ENCODE data around the gene LRRC25. TPM values are rescaled to one million over a fixed set of nuclear protein-coding genes. Genes with fewer than 3 reads are reported as not detected.

LRRC25 gene
- total RNA-seq, 1 experiment from 2014 or later, result not detected

GRCh38 chr19:18446145-18446810 is 48.9 kb upstream of the LRRC25 start:
- Mint-ChIP-seq H3K36me3 (ENCODE audit: insufficient read depth, unreplicated experiment) (peaks cover 59% of the 10 kb centered on the region), H3K9me3 (ENCODE audit: unreplicated experiment) (peaks cover 10% of the 10 kb centered on the region), H3K4me3 (ENCODE audit: unreplicated experiment) (peak overlapping the region; percentile 20), H3K4me1 (ENCODE audit: low read depth, unreplicated experiment) (peaks cover 19% of the 10 kb centered on the region), H3K27ac (ENCODE audit: unreplicated experiment) (peak overlapping the region; percentile 73), H3K27me3 (ENCODE audit: insufficient read depth, unreplicated experiment) (no peaks in the 10 kb centered on the region)
- Histone ChIP-seq H3K27me3 (replicated peaks; ENCODE audit: control insufficient read depth, insufficient read depth, low read length) (no peaks in the 10 kb centered on the region), H3K9me3 (no peaks in the 10 kb centered on the region), H3K4me1 (peaks cover 18% of the 10 kb centered on the region), H3K36me3 (ENCODE audit: control insufficient read depth, insufficient read depth, low read length) (peaks cover 2% of the 10 kb centered on the region; the same call in 1 of the 2 replicates), H3K4me3 (ENCODE audit: low read depth, low read length) (no peak overlapping the region)
- peak in 1 of 2 experiments; percentile 39 for DNase-seq
- no peak for TF ChIP-seq CTCF (IDR thresholded peaks at IDR 0.05; ENCODE audit: insufficient read depth in 1 of 2, low read depth in 1 of 2, low read length in 1 of 2, severe bottlenecking in 1 of 2, unreplicated experiment in 1 of 2)
- intact Hi-C loops (cut with micrococcal nuclease; ENCODE audit: unreplicated experiment), result loop anchor here (2.0 kb wide), 1 partner anchor 17 kb away; no protein-coding TSS in a partner anchor
- ChIA-PET CTCF (interaction anchor here (0.6 to 1.0 kb wide), 3 partner anchors 26 to 74 kb away, joined by 3 to 4 read pairs (median 3); no protein-coding TSS in a partner anchor), POLR2A (interaction anchor here (1.1 kb wide), 1 partner anchor 118 kb away, joined by 3 read pairs; no protein-coding TSS in a partner anchor)
- BruUV-seq (replicated peaks), result no TSS peak

- no peak overlapping the region for H3K4me3 ChIP-seq (ENCODE audit: low read depth, low read length)
- H3K27me3 ChIP-seq (replicated peaks; ENCODE audit: control insufficient read depth, insufficient read depth, low read length), result no peaks in the 10 kb centered on the region
- intact Hi-C loops (cut with micrococcal nuclease; ENCODE audit: unreplicated experiment), result no loop called here
- Mint-ChIP-seq H3K36me3 (ENCODE audit: insufficient read depth, unreplicated experiment) (peaks cover 51% of the 10 kb centered on the region), H3K27ac (ENCODE audit: unreplicated experiment) (peak overlapping the region; percentile 73), H3K4me3 (ENCODE audit: unreplicated experiment) (no peak overlapping the region), H3K9me3 (ENCODE audit: unreplicated experiment) (peaks cover 10% of the 10 kb centered on the region), H3K4me1 (ENCODE audit: low read depth, unreplicated experiment) (peaks cover 19% of the 10 kb centered on the region), H3K27me3 (ENCODE audit: insufficient read depth, unreplicated experiment) (no peaks in the 10 kb centered on the region)
- ChIA-PET CTCF (interaction anchor here (0.6 kb wide), 1 partner anchor 31 kb away, joined by 3 read pairs; no protein-coding TSS in a partner anchor), POLR2A (no interaction called here)
- TF ChIP-seq CTCF (IDR thresholded peaks at IDR 0.05; ENCODE audit: insufficient read depth in 1 of 2, low read depth in 1 of 2, low read length in 1 of 2, severe bottlenecking in 1 of 2, unreplicated experiment in 1 of 2), result no peak
- H3K4me1 ChIP-seq, result peaks cover 18% of the 10 kb centered on the region
- H3K36me3 ChIP-seq (ENCODE audit: control insufficient read depth, insufficient read depth, low read length), result peaks cover 2% of the 10 kb centered on the region; the same call in 1 of the 2 replicates
- BruUV-seq (replicated peaks), result no TSS peak
- H3K9me3 ChIP-seq, result no peaks in the 10 kb centered on the region
- no peak for DNase-seq
Measured at GRCh38 chr19:18445262-18445948, 48.0 kb upstream of the LRRC25 start.

GRCh38 chr19:18444513-18444912 is 47.1 kb upstream of the LRRC25 start:
- BruUV-seq (replicated peaks), result no TSS peak
- Mint-ChIP-seq H3K9me3 (ENCODE audit: unreplicated experiment) (peaks cover 10% of the 10 kb centered on the region), H3K36me3 (ENCODE audit: insufficient read depth, unreplicated experiment) (peaks cover 55% of the 10 kb centered on the region), H3K4me3 (ENCODE audit: unreplicated experiment) (no peak overlapping the region), H3K4me1 (ENCODE audit: low read depth, unreplicated experiment) (peaks cover 20% of the 10 kb centered on the region), H3K27ac (ENCODE audit: unreplicated experiment) (no peak overlapping the region), H3K27me3 (ENCODE audit: insufficient read depth, unreplicated experiment) (no peaks in the 10 kb centered on the region)
- intact Hi-C loops (cut with micrococcal nuclease; ENCODE audit: unreplicated experiment), result no loop called here
- TF ChIP-seq CTCF (IDR thresholded peaks at IDR 0.05; ENCODE audit: insufficient read depth in 1 of 2, low read depth in 1 of 2, low read length in 1 of 2, severe bottlenecking in 1 of 2, unreplicated experiment in 1 of 2), result no peak
- H3K36me3 ChIP-seq (ENCODE audit: control insufficient read depth, insufficient read depth, low read length), result 0 out of 2 replicates have a peak, but pooled peaks cover 2% of the 10 kb centered on the region
- no peaks in the 10 kb centered on the region for H3K27me3 ChIP-seq (replicated peaks; ENCODE audit: control insufficient read depth, insufficient read depth, low read length)
- H3K9me3 ChIP-seq, result no peaks in the 10 kb centered on the region
- POLR2A ChIA-PET, result no interaction called here
- H3K4me1 ChIP-seq, result peaks cover 18% of the 10 kb centered on the region
- H3K4me3 ChIP-seq (ENCODE audit: low read depth, low read length), result no peak overlapping the region
- no peak for DNase-seq
- CTCF ChIA-PET, result no interaction called here

All from Caco-2 (cell line).